B cell (primary cell): Measurements from ENCODE around the gene DNM2.

Source experiments
- CTCF ChIP-seq: fragments of 200-600 bp; IDR thresholded peaks from one replicate; pipeline ENCODE4 v1.8.0; 2022; ENCODE audit warnings: antibody characterized with exemption, mild to moderate bottlenecking
- EZH2 ChIP-seq: IDR thresholded peaks from 2 replicates; pipeline ENCODE4 v1.6.1; 2012; ENCODE audit warnings: borderline replicate concordance, low read depth, mild to moderate bottlenecking, moderate library complexity, low read length; ENCODE audit not compliant: insufficient read depth, poor library complexity, severe bottlenecking

- TF ChIP-seq CTCF (no peak), EZH2 (no peak)
Measured at GRCh38 chr19:10848230-10848856, 130.5 kb downstream of the DNM2 start, which contains the start of gene C19orf38.
